Measurements from ENCODE around the gene CD151. TPM values are rescaled to one million over a fixed set of nuclear protein-coding genes. Genes with fewer than 3 reads are reported as not detected.
A peak's percentile ranks its signal among the peaks of the same experiment; 100 is the strongest.

The CD151 gene
- total RNA-seq, result 10 to 100 TPM; 14.9 to 28.2 (median 25.6) TPM
- total RNA-seq (2013), result 20.2 TPM
- 7.9 to 28.5 (median 13.9) reads per million in 29 experiments for total RNA-seq

DNA sequence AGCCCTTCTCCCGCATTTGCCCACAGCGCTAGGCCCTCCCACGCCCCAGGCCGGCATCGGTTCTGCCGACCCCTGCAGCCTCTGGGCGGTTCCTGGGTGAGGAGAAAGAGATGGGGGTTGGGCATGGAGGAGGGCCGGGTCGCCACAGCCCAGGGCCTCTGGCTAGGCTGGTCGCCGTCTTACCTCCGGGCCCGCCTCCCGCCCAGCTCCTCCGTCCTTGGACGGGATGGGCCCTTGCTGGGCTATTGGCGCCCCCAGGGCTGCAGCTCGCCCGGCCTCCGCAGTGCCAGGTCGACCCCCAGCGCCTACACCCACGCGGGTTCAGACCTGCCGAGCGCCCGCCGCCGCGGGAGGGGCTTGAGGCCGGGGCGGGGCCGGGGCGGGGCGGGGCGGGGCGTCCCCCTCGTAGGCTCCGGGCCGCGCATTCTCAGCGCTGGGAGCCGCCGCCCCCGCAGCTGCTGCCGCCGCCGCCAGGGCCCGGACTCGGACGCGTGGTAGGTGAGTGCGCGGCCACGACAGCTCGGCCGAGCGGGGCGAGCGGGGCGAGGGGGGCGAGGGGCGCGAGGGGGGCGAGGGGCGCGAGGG lies at the start of gene CD151:
CD151 (plus strand) TSS at position 424 of the 585 bp plus-strand sequence. CDS start 3,118 bp downstream, outside the sequence.
- Mint-ChIP-seq H3K27me3 (peaks cover 7 to 32% of the 10 kb centered on the region in 2 donors), H3K27ac (no peak within 1 kb of the TSS), H3K9me3 (no peaks in the 10 kb centered on the region), H3K4me3 (peak within 1 kb of the TSS; percentile 53 to 78 (median 71)), H3K4me1 (peaks cover 21 to 45% (median 28%) of the 10 kb centered on the region in 3 donors), H3K36me3 (no peaks in the 10 kb centered on the region)
- POLR2A ChIA-PET, result no interaction called here
- Histone ChIP-seq H3K27ac (ENCODE audit: low read length) (no peak within 1 kb of the TSS), H3K36me3 (ENCODE audit: control insufficient read depth in 2 of 2, extremely low read depth in 1 of 2, insufficient read depth in 1 of 2, low read length in 1 of 2) (no peaks in the 10 kb centered on the region), H3K27me3 (replicated peaks in 1 of 2; ENCODE audit: control insufficient read depth in 2 of 2, extremely low read depth in 1 of 2, insufficient read depth in 2 of 2, low read length in 1 of 2) (peaks cover 0 to 65% of the 10 kb centered on the region in 2 experiments), H3K9me3 (no peaks in the 10 kb centered on the region), H3K4me3 (ENCODE audit: control insufficient read depth in 1 of 2, extremely low read depth in 1 of 2, low read length in 1 of 2) (peak within 1 kb of the TSS; percentile 34 to 47), H3K4me1 (ENCODE audit: control insufficient read depth in 1 of 2, extremely low read depth in 1 of 2, insufficient read depth in 2 of 2, low read length in 2 of 2) (peaks cover 18 to 77% of the 10 kb centered on the region in 2 experiments)
- CTCF ChIA-PET, result no interaction called here
- ATAC-seq (replicated peaks in 1 of 4), result peak; percentile 68 to 72 (median 68)
- peak in 7 of 35 experiments; percentile 37 to 78 (median 38) for DNase-seq
- 3% methylated on average over 55 of the region's 67 CpGs for WGBS (ENCODE audit: insufficient coverage)

- CTCF ChIA-PET, result no interaction called here
- no peaks in the 10 kb centered on the region for H3K9me3 ChIP-seq
- H3K36me3 Mint-ChIP-seq, result no peaks in the 10 kb centered on the region
Measured at GRCh38 chr11:783581-784015, 49.2 kb upstream of the CD151 start.

GRCh38 chr11:786235-787083 lies 46.3 kb upstream of the CD151 start:
- H3K9me3 Mint-ChIP-seq, result no peaks in the 10 kb centered on the region
- ChIA-PET CTCF (no interaction called here), POLR2A (no interaction called here)
- WGBS (ENCODE audit: insufficient coverage), result 87% methylated on average over 23 of the region's 24 CpGs
- H3K27me3 Mint-ChIP-seq, result peaks cover 0 to 7% of the 10 kb centered on the region in 2 donors
- Histone ChIP-seq H3K4me3 (ENCODE audit: control insufficient read depth in 1 of 2, extremely low read depth in 1 of 2, low read length in 1 of 2) (no peak overlapping the region), H3K27me3 (replicated peaks in 1 of 2; ENCODE audit: control insufficient read depth in 2 of 2, extremely low read depth in 1 of 2, insufficient read depth in 2 of 2, low read length in 1 of 2) (peaks cover 0 to 30% of the 10 kb centered on the region in 2 experiments), H3K9me3 (no peaks in the 10 kb centered on the region), H3K27ac (ENCODE audit: low read length) (no peak overlapping the region), H3K36me3 (ENCODE audit: control insufficient read depth in 2 of 2, extremely low read depth in 1 of 2, insufficient read depth in 1 of 2, low read length in 1 of 2) (peaks cover 0 to 4% of the 10 kb centered on the region in 2 donors), H3K4me1 (ENCODE audit: control insufficient read depth in 1 of 2, extremely low read depth in 1 of 2, insufficient read depth in 2 of 2, low read length in 2 of 2) (peaks cover 2 to 26% of the 10 kb centered on the region in 2 experiments)
- no peak overlapping the region for H3K27ac Mint-ChIP-seq
- no peak overlapping the region for H3K4me3 Mint-ChIP-seq
- DNase-seq, result no peak
- peaks cover 0 to 11% (median 6%) of the 10 kb centered on the region in 3 donors for H3K4me1 Mint-ChIP-seq
- no peak for ATAC-seq (replicated peaks in 1 of 4)
- H3K36me3 Mint-ChIP-seq, result peaks cover 3% of the 10 kb centered on the region

More at GRCh38 chr11:783581-784015, 49.2 kb upstream of the CD151 start:
- no peak overlapping the region for H3K4me3 ChIP-seq (ENCODE audit: control insufficient read depth in 1 of 2, extremely low read depth in 1 of 2, low read length in 1 of 2)
- Mint-ChIP-seq H3K4me1 (peaks cover 0 to 16% (median 14%) of the 10 kb centered on the region in 3 donors), H3K4me3 (no peak overlapping the region), H3K27me3 (no peaks in the 10 kb centered on the region), H3K9me3 (no peaks in the 10 kb centered on the region), H3K27ac (no peak overlapping the region)
- H3K27me3 ChIP-seq (replicated peaks in 1 of 2; ENCODE audit: control insufficient read depth in 2 of 2, extremely low read depth in 1 of 2, insufficient read depth in 2 of 2, low read length in 1 of 2), result peaks cover 0 to 7% of the 10 kb centered on the region in 2 experiments
- H3K4me1 ChIP-seq (ENCODE audit: control insufficient read depth in 1 of 2, extremely low read depth in 1 of 2, insufficient read depth in 2 of 2, low read length in 2 of 2), result peaks cover 2 to 26% of the 10 kb centered on the region in 2 experiments
- WGBS (ENCODE audit: insufficient coverage), result 71% methylated on average over 16 of the region's 24 CpGs
- ATAC-seq (replicated peaks in 1 of 4) (peak in 1 of 4 experiments; percentile 45), DNase-seq (peak in 3 of 35 experiments; percentile 23 to 36 (median 29))
- POLR2A ChIA-PET, result no interaction called here
- H3K36me3 ChIP-seq (ENCODE audit: control insufficient read depth in 2 of 2, extremely low read depth in 1 of 2, insufficient read depth in 1 of 2, low read length in 1 of 2), result peaks cover 0 to 7% of the 10 kb centered on the region in 2 donors
- no peak overlapping the region for H3K27ac ChIP-seq (ENCODE audit: low read length)

DNA sequence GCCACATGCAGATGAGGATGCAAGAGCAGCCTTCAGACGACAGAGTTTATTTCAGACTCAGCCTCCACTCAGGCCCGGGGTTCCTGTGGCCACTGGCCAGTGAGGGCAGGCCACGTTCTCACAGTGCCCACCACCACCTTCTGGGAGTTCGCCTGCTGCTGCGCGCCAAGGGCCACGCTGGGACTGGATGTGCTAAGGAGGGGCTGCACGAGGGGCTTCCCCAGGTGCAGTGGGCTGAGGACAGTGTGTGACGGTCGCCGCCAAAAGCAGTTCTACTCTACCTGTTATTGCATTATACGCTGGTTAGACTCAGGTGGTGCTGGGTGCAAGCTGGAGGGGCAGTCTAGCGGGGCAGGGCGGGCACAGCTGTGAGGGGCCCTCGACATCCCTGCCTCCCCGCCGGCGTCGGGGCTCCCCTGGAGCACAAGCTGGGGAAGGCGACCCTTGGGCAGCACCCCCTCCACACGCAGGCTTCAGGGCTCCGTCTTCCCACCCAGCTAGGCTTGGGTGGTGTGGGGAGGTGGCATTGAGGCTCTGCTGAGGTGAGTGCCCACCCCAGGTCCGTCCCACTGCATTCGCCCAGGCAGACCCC lies 45.6 kb upstream of the CD151 start:
- peaks cover 0 to 7% of the 10 kb centered on the region in 2 donors for H3K27me3 Mint-ChIP-seq
- 84% methylated on average over 14 of the region's 24 CpGs for WGBS (ENCODE audit: insufficient coverage)
- no peaks in the 10 kb centered on the region for H3K9me3 ChIP-seq
- no peak overlapping the region for H3K4me3 Mint-ChIP-seq
- H3K27ac Mint-ChIP-seq, result no peak overlapping the region
- peaks cover 0 to 11% of the 10 kb centered on the region in 2 donors for H3K36me3 ChIP-seq (ENCODE audit: control insufficient read depth in 2 of 2, extremely low read depth in 1 of 2, insufficient read depth in 1 of 2, low read length in 1 of 2)
- peaks cover 3% of the 10 kb centered on the region for H3K36me3 Mint-ChIP-seq
- no peak for ATAC-seq (replicated peaks in 1 of 4)
- H3K27me3 ChIP-seq (replicated peaks in 1 of 2; ENCODE audit: control insufficient read depth in 2 of 2, extremely low read depth in 1 of 2, insufficient read depth in 2 of 2, low read length in 1 of 2), result peaks cover 0 to 30% of the 10 kb centered on the region in 2 experiments
- H3K9me3 Mint-ChIP-seq, result no peaks in the 10 kb centered on the region
- H3K4me3 ChIP-seq (ENCODE audit: control insufficient read depth in 1 of 2, extremely low read depth in 1 of 2, low read length in 1 of 2), result no peak overlapping the region
- ChIA-PET POLR2A (no interaction called here), CTCF (no interaction called here)
- H3K4me1 ChIP-seq (ENCODE audit: control insufficient read depth in 1 of 2, extremely low read depth in 1 of 2, insufficient read depth in 2 of 2, low read length in 2 of 2), result peaks cover 2 to 25% of the 10 kb centered on the region in 2 experiments
- DNase-seq, result no peak
- H3K4me1 Mint-ChIP-seq, result peaks cover 0 to 11% (median 5%) of the 10 kb centered on the region in 3 donors
- no peak overlapping the region for H3K27ac ChIP-seq (ENCODE audit: low read length)

DNA sequence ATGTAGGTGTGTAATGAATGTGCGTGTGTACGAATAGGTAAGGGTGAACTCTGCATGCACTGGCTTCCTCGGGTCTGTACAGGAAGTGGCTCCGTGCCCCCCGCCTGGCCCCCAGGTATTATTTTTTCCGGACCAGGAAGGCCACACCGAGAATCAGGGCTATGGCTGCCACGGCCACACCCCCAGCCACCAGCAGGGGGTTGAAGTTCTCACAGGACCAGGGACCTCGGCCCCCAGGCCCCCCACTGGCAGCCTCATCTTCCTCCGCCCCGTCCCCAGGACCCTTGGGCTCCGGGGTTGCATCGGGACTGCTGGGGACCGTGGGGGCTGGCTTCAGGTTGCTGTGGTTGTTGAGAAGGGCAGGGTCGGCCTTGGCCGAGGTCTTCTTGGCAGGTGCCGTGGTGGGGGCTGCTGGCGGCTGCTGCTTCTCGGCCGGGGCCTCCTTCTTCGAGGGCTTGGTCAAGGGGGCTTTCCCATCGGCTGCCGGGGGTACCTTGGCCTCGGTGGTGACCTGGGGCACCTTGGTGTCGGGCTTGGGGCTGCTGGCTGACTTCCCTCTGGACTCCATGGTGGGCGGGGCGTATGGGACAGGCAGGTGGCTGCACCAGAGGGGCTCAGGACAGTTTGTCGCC lies 44.6 kb upstream of the CD151 start:
- H3K4me3 ChIP-seq (ENCODE audit: control insufficient read depth in 1 of 2, extremely low read depth in 1 of 2, low read length in 1 of 2), result no peak overlapping the region
- H3K27me3 ChIP-seq (replicated peaks in 1 of 2; ENCODE audit: control insufficient read depth in 2 of 2, extremely low read depth in 1 of 2, insufficient read depth in 2 of 2, low read length in 1 of 2), result peaks cover 0 to 30% of the 10 kb centered on the region in 2 experiments
- H3K4me1 Mint-ChIP-seq, result peaks cover 0 to 11% (median 5%) of the 10 kb centered on the region in 3 donors
- H3K36me3 Mint-ChIP-seq, result peaks cover 3% of the 10 kb centered on the region
- POLR2A ChIA-PET, result no interaction called here
- 58% methylated on average over 27 of the region's 28 CpGs for WGBS (ENCODE audit: insufficient coverage)
- H3K27ac ChIP-seq (ENCODE audit: low read length), result no peak overlapping the region
- no peak overlapping the region for H3K4me3 Mint-ChIP-seq
- no peaks in the 10 kb centered on the region for H3K9me3 ChIP-seq
- no peak for DNase-seq
- peaks cover 4 to 17% of the 10 kb centered on the region in 2 donors for H3K36me3 ChIP-seq (ENCODE audit: control insufficient read depth in 2 of 2, extremely low read depth in 1 of 2, insufficient read depth in 1 of 2, low read length in 1 of 2)
- H3K9me3 Mint-ChIP-seq, result no peaks in the 10 kb centered on the region
- peak in 2 of 4 experiments; percentile 19 to 21 for ATAC-seq (replicated peaks in 1 of 4)
- CTCF ChIA-PET, result no interaction called here
- H3K4me1 ChIP-seq (ENCODE audit: control insufficient read depth in 1 of 2, extremely low read depth in 1 of 2, insufficient read depth in 2 of 2, low read length in 2 of 2), result peaks cover 2 to 23% of the 10 kb centered on the region in 2 experiments
- peaks cover 0 to 7% of the 10 kb centered on the region in 2 donors for H3K27me3 Mint-ChIP-seq
- no peak overlapping the region for H3K27ac Mint-ChIP-seq
